ENCODE results near the gene NEFH.

Gene NEFH

DNA sequence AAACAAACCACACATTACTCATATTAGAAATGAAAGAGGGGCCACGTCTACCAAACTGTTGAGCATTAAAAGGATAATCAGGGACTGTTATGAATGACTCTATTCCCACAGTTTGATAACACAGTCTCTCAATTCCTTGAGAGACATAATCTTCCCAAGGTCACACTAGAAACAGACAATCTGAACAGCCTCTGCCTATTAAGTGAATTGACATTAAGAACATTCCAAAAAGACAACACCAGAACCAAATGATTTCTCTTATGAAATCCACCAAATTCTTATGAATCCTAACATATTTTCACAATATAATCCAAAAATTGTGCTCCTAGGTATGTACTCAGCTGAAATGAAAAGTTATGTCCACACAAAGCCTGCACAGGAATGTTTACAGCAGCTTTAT, 37.0 kb upstream of the NEFH start:
- H3K4me3 ChIP-seq (ENCODE audit: control insufficient read depth, low read depth, low read length): no peak overlapping the region
- TF ChIP-seq CTCF (conservative IDR thresholded peaks at IDR 0.05; ENCODE audit: control insufficient read depth, insufficient read depth, low read depth, low read length): no peak
- no peak for DNase-seq (ENCODE audit: low read depth)

GRCh38 chr22:29443452-29443851, 36.6 kb upstream of the NEFH start:
- TF ChIP-seq CTCF (conservative IDR thresholded peaks at IDR 0.05; ENCODE audit: control insufficient read depth, insufficient read depth, low read depth, low read length): no peak
- no peak overlapping the region for H3K4me3 ChIP-seq (ENCODE audit: control insufficient read depth, low read depth, low read length)
- no peak for DNase-seq (ENCODE audit: low read depth)

DNA sequence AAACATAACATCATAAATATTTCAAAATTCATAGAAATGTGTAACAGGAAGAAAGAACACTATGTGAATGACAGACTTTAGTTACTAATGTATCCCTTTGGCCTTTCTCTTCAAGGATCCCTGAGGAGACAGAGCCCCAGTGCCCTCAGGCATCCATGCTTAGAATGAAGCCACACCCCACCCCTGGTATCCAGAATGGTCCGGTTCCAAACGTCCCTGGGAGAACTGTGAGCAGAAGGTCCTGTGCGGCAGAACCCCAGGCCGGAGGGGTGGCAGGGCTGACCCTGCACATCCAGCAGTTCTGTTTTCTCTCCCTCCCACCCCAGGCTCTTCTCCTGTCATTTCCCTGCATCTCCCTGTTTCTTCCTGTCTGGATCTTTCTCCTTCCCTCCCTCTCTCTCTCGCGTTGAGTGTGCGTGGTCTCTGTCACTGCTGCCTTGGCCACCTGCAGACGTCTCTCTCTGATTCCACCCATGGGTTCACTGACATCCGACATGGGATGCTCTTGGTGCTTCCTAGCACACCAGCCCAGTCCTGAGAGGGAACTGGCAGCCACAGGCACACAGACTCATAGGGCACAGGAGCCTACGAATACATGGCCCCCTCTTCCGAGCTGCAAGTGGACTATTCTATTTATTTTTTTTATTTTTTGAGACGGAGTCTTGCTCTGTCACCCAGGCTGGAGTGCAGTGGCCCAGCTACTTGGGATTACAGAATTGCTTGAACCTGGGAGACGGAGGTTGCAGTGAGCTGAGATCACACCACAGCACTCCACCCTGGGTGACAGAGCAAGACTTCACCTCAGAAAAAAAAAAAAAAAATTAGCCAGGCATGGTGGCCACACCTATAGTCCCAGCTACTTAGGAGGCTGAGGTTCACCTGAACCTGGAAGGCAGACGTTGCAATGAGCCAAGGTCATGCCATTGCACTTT, 35.9 kb upstream of the NEFH start:
- no peak overlapping the region for H3K4me3 ChIP-seq (ENCODE audit: control insufficient read depth, low read depth, low read length)
- DNase-seq (ENCODE audit: low read depth): no peak
- no peak for TF ChIP-seq CTCF (conservative IDR thresholded peaks at IDR 0.05; ENCODE audit: control insufficient read depth, insufficient read depth, low read depth, low read length)

- no peak for DNase-seq (ENCODE audit: low read depth)
- no peak for TF ChIP-seq CTCF (conservative IDR thresholded peaks at IDR 0.05; ENCODE audit: control insufficient read depth, insufficient read depth, low read depth, low read length)
- no peak overlapping the region for H3K4me3 ChIP-seq (ENCODE audit: control insufficient read depth, low read depth, low read length)
Observed at GRCh38 chr22:29445508-29445907, 34.5 kb upstream of the NEFH start.

DNA sequence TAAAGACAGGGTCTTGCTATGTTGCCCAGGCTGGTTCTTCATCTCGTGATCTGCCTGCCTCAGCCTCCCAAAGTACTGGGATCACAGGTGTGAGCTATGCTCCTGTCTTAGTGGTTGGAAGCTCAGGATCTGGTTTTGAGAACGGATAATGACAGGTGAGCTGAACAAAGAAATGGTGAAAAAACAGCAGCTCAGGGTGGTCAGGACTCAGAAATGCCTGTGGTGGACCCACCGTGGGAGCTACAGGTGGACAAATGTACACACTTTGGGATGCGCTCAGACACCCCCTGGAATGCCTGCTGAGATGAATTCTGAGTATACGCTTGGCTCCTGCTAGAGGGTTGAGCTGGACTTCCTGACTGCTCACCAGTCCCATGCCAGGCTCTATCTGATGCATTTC, 32.1 kb upstream of the NEFH start:
- no peak for TF ChIP-seq CTCF (conservative IDR thresholded peaks at IDR 0.05; ENCODE audit: control insufficient read depth, insufficient read depth, low read depth, low read length)
- H3K4me3 ChIP-seq (ENCODE audit: control insufficient read depth, low read depth, low read length): no peak overlapping the region
- DNase-seq (ENCODE audit: low read depth): no peak

- no peak for DNase-seq (ENCODE audit: low read depth)
- no peak overlapping the region for H3K4me3 ChIP-seq (ENCODE audit: control insufficient read depth, low read depth, low read length)
- no peak for TF ChIP-seq CTCF (conservative IDR thresholded peaks at IDR 0.05; ENCODE audit: control insufficient read depth, insufficient read depth, low read depth, low read length)
Observed at GRCh38 chr22:29449296-29449875, 30.6 kb upstream of the NEFH start.
